ENCODE measurements around the gene ZNF778. TPM values are rescaled to one million over a fixed set of nuclear protein-coding genes. Genes with fewer than 3 reads are reported as not detected.

ZNF778 gene
- total and polyA plus RNA-seq, 2 of the 13 experiments (the other 11 are each of a cell fraction or from before 2014, with no cell fraction given), result 3.8 to 7.2 TPM

DNA sequence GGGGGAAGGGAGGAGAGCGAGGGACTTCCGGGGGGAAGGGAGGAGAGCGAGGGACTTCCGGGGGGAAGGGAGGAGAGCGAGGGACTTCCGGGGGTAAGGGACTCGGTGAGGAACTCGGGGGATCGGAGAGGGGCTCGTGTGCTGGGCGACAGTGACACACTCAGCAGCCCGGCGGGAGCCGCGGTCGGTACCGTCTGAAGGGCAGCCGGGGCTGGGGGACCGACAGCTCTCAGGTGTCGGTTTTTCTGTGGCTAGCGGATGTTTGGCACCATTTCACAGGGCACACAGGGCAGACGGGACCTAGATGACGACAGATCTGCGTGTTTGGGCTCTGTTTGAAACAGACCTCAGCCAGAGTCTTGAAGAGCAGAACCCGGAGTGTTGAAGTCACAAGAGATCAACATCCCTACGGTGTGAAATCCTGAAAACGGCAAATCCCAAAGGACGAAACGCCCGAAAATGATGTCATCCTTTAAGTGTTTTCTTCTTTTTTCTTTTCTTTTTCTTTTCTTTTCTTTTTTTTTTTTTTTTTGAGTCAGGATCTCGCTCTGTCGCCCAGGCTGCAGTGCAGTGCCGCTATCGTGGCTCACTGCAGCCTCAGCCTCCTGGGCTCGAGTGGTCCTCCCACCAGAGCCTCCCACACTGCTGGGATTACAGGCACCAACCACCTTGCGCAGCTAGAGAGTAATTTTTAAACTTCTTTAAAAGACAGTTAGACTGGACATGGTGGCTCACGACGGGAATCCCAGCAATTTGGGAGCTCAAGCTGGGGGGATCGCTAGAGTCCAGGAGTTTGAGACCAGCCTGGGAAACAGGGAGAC lies 23.9 kb downstream of the ZNF778 start (continued):
- no peak for TF ChIP-seq NAIF1 (CRISPR knock-in tag; IDR thresholded peaks at IDR 0.05; ENCODE audit: borderline replicate concordance)
- no peak for TF ChIP-seq RARA (CRISPR knock-in tag; IDR thresholded peaks at IDR 0.05)
- peak; percentile 58 for TF ChIP-seq AGO2 (optimal IDR thresholded peaks at IDR 0.05; ENCODE audit: low read depth, low read length)
- TF ChIP-seq ZNF652 (CRISPR knock-in tag; IDR thresholded peaks at IDR 0.05; ENCODE audit: borderline replicate concordance, low read depth), result no peak
- no peak for TF ChIP-seq HHEX (CRISPR knock-in tag; IDR thresholded peaks at IDR 0.05)
- peak; percentile 71 for TF ChIP-seq TOPORS (CRISPR knock-in tag; IDR thresholded peaks at IDR 0.05)
- TF ChIP-seq CEBPB (IDR thresholded peaks at IDR 0.05; ENCODE audit: borderline replicate concordance, low read depth, low read length), result 0 out of 2 replicates have a peak, but pooled peaks have one; percentile 12
- peak; percentile 65; the same call in 1 of the 2 replicates for TF ChIP-seq ZNF441 (CRISPR knock-in tag; IDR thresholded peaks at IDR 0.05; ENCODE audit: borderline replicate concordance)
- TF ChIP-seq, protein P1, sequence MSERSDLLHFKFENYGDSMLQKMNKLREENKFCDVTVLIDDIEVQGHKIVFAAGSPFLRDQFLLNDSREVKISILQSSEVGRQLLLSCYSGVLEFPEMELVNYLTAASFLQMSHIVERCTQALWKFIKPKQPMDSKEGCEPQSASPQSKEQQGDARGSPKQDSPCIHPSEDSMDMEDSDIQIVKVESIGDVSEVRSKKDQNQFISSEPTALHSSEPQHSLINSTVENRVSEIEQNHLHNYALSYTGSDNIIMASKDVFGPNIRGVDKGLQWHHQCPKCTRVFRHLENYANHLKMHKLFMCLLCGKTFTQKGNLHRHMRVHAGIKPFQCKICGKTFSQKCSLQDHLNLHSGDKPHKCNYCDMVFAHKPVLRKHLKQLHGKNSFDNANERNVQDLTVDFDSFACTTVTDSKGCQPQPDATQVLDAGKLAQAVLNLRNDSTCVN (CRISPR knock-in tag; IDR thresholded peaks at IDR 0.05; ENCODE audit: borderline replicate concordance), result peak; percentile 63; the same call in 1 of the 2 replicates
- TF ChIP-seq, protein P2, sequence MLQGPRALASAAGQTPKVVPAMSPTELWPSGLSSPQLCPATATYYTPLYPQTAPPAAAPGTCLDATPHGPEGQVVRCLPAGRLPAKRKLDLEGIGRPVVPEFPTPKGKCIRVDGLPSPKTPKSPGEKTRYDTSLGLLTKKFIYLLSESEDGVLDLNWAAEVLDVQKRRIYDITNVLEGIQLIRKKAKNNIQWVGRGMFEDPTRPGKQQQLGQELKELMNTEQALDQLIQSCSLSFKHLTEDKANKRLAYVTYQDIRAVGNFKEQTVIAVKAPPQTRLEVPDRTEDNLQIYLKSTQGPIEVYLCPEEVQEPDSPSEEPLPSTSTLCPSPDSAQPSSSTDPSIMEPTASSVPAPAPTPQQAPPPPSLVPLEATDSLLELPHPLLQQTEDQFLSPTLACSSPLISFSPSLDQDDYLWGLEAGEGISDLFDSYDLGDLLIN (CRISPR knock-in tag; IDR thresholded peaks at IDR 0.05; ENCODE audit: borderline replicate concordance), result peak; percentile 93; the same call in 1 of the 2 replicates
- no peak for TF ChIP-seq CBX2 (IDR thresholded peaks at IDR 0.05; ENCODE audit: low read depth, low read length)
- no peak for TF ChIP-seq CBX2 (CRISPR knock-in tag; IDR thresholded peaks at IDR 0.05; ENCODE audit: low read depth)
- TF ChIP-seq, protein P3, sequence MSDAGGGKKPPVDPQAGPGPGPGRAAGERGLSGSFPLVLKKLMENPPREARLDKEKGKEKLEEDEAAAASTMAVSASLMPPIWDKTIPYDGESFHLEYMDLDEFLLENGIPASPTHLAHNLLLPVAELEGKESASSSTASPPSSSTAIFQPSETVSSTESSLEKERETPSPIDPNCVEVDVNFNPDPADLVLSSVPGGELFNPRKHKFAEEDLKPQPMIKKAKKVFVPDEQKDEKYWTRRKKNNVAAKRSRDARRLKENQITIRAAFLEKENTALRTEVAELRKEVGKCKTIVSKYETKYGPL (CRISPR knock-in tag; IDR thresholded peaks at IDR 0.05), result peak; percentile 39; the same call in 1 of the 2 replicates
- TF ChIP-seq SIN3A (IDR thresholded peaks at IDR 0.05; ENCODE audit: borderline replicate concordance, low read depth, low read length), result peak; percentile 90; the same call in 1 of the 2 replicates
- TF ChIP-seq KLF15 (CRISPR knock-in tag; IDR thresholded peaks at IDR 0.05; ENCODE audit: borderline replicate concordance), result no peak
- TF ChIP-seq, protein P4, sequence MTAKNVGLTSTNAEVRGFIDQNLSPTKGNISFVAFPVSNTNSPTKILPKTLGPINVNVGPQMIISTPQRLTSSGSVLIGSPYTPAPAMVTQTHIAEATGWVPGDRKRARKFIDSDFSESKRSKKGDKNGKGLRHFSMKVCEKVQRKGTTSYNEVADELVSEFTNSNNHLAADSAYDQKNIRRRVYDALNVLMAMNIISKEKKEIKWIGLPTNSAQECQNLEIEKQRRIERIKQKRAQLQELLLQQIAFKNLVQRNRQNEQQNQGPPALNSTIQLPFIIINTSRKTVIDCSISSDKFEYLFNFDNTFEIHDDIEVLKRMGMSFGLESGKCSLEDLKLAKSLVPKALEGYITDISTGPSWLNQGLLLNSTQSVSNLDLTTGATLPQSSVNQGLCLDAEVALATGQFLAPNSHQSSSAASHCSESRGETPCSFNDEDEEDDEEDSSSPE (CRISPR knock-in tag; IDR thresholded peaks at IDR 0.05), result peak; percentile 52
- TF ChIP-seq ZNF567 (CRISPR knock-in tag; IDR thresholded peaks at IDR 0.05; ENCODE audit: borderline replicate concordance), result peak; percentile 97
- TF ChIP-seq ZNF263 (CRISPR knock-in tag; IDR thresholded peaks at IDR 0.05), result peak; percentile 92
- TF ChIP-seq RXRB (CRISPR knock-in tag; IDR thresholded peaks at IDR 0.05; ENCODE audit: borderline replicate concordance), result peak; percentile 76
- TF ChIP-seq ZNF891 (CRISPR knock-in tag; IDR thresholded peaks at IDR 0.05), result no peak; the same call in 1 of the 2 replicates
- TF ChIP-seq ATAD3A (CRISPR knock-in tag; IDR thresholded peaks at IDR 0.05), result no peak
- TF ChIP-seq U2AF1 (optimal IDR thresholded peaks at IDR 0.05; ENCODE audit: low read depth, low read length), result peak; percentile 38
- peak; percentile 72 for TF ChIP-seq SP2 (CRISPR knock-in tag; IDR thresholded peaks at IDR 0.05)

All from HepG2 (cell line).